Muscle layer of duodenum (tissue), 2 donors: ENCODE data around the gene SERPINA12.
"Not testable (repeated sequence)": the region's sequence is repeated elsewhere in the genome, so short reads cannot be mapped to it uniquely, and the experiment has no call there.

Experiments used
- H3K27ac ChIP-seq: one replicate; pipeline ENCODE4 v1.7.0; 2013; ENCODE audit warnings: mild to moderate bottlenecking, low read length
- H3K27me3 ChIP-seq: one replicate; pipeline ENCODE4 v1.7.0; 2013; ENCODE audit warnings: low read depth, mild to moderate bottlenecking, control low read depth, low read length
- H3K36me3 ChIP-seq, 2 donors: one replicate each; pipeline ENCODE4 v1.7.0; 2013; ENCODE audit warnings: low read length in 2 of 2, control low read depth in 1 of 2, mild to moderate bottlenecking in 1 of 2; ENCODE audit not compliant: insufficient read depth in 2 of 2, control insufficient read depth in 1 of 2
- H3K4me1 ChIP-seq, 2 donors: one replicate each; pipeline ENCODE4 v1.7.0; 2013; ENCODE audit warnings: low read length in 2 of 2, mild to moderate bottlenecking in 2 of 2, control low read depth in 1 of 2, moderate library complexity in 1 of 2; ENCODE audit not compliant: insufficient read depth in 2 of 2, control insufficient read depth in 1 of 2
- H3K4me3 ChIP-seq, 2 donors: one replicate each; pipeline ENCODE4 v1.7.0; 2013; ENCODE audit warnings: low read length in 2 of 2, low read depth in 1 of 2, mild to moderate bottlenecking in 1 of 2
- H3K9me3 ChIP-seq, 2 donors: one replicate each; pipeline ENCODE4 v1.7.0; 2013; ENCODE audit warnings: low read length in 2 of 2, control low read depth in 1 of 2, mild to moderate bottlenecking in 1 of 2; ENCODE audit not compliant: control insufficient read depth in 1 of 2
- donor health status: healthy.

The SERPINA12 gene

DNA sequence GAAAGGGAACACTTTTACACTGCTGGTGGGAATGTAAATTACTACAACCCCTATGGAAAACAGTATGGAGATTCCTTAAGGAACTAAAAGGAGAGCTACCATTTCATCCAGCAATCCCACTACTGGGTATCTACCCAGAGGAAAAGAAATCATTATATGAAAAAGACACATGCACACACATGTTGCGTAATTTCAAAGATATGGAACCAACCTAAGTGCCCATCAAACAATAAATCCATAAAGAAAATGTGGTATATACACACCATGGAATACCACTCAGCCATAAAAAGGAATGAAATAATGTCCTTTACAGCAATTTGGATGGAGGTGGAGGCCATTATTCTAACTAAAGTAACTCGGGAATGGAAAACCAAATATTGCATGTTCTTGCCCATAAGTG lies 1.2 kb upstream of the SERPINA12 start:
- not testable (repeated sequence) for H3K9me3 ChIP-seq, H3K4me3 ChIP-seq, H3K36me3 ChIP-seq, H3K27ac ChIP-seq, H3K27me3 ChIP-seq, H3K4me1 ChIP-seq

DNA sequence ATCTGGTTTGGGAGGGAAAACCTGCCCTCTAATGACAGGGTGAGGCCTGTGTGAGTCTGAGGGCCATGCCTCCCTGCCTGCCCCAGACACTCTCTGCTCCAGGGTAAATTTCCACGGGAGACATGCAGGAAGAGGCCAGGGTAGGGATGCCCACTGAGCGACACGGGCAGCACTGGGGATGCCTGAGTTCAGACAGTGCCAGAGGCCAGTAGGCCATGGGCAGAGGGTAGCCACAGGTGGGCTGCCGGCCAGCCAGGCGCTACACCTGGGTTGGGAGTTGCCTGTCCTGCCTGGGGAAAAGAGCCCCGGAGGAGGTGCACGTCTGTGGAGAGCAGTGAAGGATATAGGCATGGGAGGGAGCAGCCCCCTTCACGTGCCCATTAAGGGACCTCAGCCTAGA lies 3.6 kb downstream of the SERPINA12 start:
- H3K27me3 ChIP-seq = no peaks in the 10 kb centered on the region
- no peak overlapping the region for H3K4me3 ChIP-seq
- H3K9me3 ChIP-seq = no peaks in the 10 kb centered on the region
- no peak overlapping the region for H3K27ac ChIP-seq
- H3K36me3 ChIP-seq = no peaks in the 10 kb centered on the region
- H3K4me1 ChIP-seq = no peaks in the 10 kb centered on the region

DNA sequence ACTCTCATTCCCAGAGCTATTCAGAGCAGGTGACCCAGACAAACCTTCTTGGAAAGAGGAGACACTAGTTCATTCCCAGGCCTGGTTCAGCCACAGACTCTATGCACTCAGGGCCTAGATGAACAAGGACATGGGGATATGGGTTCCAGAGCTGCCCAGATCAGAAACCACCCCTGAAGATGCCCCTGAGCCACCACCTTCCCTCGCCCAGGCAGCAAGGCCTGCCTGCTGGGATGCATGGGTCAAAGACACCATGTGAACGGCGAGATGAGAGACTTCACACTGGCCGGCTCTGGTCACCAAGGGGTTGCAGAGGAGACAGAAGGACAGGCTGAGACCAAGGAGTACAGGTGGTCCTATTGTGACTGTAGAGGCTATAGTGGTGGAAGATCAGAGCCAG lies 4.1 kb downstream of the SERPINA12 start:
- no peaks in the 10 kb centered on the region for H3K27me3 ChIP-seq
- H3K9me3 ChIP-seq = no peaks in the 10 kb centered on the region
- H3K4me1 ChIP-seq = no peaks in the 10 kb centered on the region
- no peaks in the 10 kb centered on the region for H3K36me3 ChIP-seq
- H3K27ac ChIP-seq = no peak overlapping the region
- no peak overlapping the region for H3K4me3 ChIP-seq

DNA sequence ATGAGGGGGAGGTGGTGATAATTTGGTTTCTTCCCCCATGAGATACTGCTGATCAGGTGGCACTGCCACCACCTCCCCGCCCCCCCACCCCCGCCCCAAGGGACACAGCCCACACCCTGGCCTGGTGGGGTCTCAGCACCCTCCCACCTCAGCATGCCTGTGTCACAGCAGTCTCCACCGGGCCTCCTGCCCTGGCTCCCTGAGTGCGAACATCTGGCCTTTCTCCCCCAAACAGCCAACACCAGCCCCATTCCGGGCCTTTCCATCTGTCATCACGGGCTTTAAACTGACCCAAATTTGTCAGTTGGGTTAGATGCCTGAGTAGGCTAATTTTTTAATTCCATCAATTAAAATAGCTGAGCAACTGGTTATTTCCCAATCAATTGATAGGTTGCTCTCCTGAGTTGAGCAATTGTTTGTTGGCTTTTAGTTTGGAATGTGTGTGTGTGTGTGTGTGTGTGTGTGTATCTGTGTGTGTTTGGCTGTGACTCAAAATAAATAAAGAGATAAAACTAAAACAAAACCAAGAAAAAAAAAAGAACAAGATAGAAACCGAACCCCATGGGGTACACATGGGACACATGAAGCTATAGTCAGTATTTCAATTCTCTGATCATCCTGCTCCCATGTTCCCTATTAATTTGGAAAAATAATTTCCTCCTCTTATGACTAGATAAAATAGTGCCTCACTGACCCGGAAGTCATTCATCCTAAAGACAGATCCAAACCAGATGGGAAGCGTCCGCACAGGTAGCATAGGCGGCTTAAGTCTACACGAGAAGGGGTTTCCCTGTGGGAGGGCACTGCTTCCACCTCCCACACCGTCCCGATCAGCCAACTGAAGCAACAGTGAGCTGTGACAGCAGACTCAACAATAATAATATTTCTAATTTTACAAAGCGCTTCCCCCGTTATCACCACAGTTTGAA lies 7.4 kb downstream of the SERPINA12 start:
- no peak overlapping the region for H3K4me3 ChIP-seq
- H3K36me3 ChIP-seq = no peaks in the 10 kb centered on the region
- H3K9me3 ChIP-seq = no peaks in the 10 kb centered on the region
- no peak overlapping the region for H3K27ac ChIP-seq
- no peaks in the 10 kb centered on the region for H3K4me1 ChIP-seq
- H3K27me3 ChIP-seq = no peaks in the 10 kb centered on the region

DNA sequence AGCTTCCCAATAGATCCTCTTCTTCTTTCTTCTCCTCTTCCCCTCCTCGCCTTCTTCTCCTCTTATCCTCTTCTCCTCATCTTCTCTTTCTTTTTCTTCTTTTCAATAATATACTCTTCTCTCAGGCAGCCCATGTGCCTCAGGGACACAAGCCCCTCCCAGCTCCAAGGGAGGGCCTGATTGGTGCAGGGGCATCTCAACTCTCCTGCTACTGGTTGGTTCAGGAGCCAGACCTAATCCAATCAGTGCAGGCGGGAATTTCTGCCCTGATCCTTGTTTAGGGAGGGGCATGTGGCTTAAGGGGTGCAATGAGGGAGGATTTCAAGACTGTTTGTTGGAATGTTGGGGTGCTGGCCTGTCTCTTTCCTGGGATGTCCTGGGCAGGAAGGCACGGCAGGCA lies 9.0 kb downstream of the SERPINA12 start:
- H3K27ac ChIP-seq = no peak overlapping the region
- H3K4me3 ChIP-seq = no peak overlapping the region
- H3K4me1 ChIP-seq = no peaks in the 10 kb centered on the region
- H3K27me3 ChIP-seq = no peaks in the 10 kb centered on the region
- H3K36me3 ChIP-seq = no peaks in the 10 kb centered on the region
- H3K9me3 ChIP-seq = no peaks in the 10 kb centered on the region

DNA sequence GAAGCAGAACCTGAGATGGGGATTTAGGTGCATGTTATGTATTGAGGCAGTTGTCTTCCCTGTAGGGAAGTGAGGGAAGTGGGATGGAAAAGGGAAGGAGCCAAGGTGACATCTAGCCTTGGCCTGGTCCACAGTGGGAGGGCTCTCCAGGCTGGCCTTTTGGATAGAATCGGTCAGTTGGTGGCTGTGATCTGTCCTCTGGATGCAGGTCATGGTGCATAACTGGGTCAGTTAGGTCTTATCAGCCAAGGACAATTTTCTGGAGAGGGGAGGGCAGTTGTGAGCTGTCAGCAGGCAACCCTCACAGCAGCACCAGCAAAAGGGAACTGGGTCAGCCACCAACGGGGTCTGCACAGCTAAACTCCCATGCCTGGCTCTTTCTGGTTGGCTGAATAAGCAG lies 9.6 kb downstream of the SERPINA12 start:
- H3K27ac ChIP-seq = no peak overlapping the region
- H3K36me3 ChIP-seq = no peaks in the 10 kb centered on the region
- H3K27me3 ChIP-seq = no peaks in the 10 kb centered on the region
- no peaks in the 10 kb centered on the region for H3K4me1 ChIP-seq
- H3K4me3 ChIP-seq = no peak overlapping the region
- H3K9me3 ChIP-seq = no peaks in the 10 kb centered on the region

DNA sequence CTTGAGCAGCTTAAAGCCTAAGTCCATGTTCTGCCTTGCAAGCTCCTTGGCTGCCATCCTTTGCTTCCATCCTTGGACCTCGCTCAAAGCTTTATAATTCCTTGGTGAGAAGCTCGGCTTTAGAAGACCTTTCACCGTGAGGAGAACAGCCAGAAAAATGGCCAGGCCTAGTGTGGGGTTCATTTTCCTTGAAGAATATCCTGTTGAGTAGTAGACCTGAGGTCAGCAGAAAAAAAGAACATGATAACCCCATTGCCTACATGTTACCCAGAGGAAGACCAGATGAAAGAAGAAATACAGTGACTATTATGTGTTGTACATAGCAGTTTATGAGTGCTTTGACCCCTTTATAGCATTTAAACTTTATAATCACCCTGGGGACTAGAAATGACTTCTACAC lies 11.1 kb downstream of the SERPINA12 start:
- Histone ChIP-seq H3K4me1 (no peaks in the 10 kb centered on the region), H3K36me3 (no peaks in the 10 kb centered on the region), H3K27me3 (no peaks in the 10 kb centered on the region), H3K9me3 (no peaks in the 10 kb centered on the region), H3K27ac (no peak overlapping the region), H3K4me3 (no peak overlapping the region)

DNA sequence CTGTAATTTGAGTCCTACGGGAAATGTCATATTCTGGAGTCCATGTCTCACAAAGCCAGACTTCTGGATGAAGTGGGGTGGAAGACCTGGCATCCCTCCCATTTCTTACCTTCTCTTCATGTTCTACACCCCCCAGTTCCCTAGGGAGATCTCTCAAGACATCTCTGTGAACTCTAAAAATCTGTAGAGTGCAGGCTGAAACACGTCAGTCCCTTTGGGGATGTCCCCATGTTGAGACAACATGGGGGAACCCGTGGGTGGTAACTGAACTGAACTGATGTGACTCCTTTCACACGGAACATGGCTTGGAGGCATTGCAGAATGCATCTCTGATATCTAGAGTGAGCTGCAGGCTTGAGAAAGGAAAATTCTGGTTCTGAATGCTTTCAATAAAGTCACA lies 15.2 kb downstream of the SERPINA12 start:
- Histone ChIP-seq H3K9me3 (no peaks in the 10 kb centered on the region), H3K27me3 (no peaks in the 10 kb centered on the region), H3K36me3 (no peaks in the 10 kb centered on the region), H3K4me3 (no peak overlapping the region), H3K4me1 (no peaks in the 10 kb centered on the region), H3K27ac (no peak overlapping the region)

DNA sequence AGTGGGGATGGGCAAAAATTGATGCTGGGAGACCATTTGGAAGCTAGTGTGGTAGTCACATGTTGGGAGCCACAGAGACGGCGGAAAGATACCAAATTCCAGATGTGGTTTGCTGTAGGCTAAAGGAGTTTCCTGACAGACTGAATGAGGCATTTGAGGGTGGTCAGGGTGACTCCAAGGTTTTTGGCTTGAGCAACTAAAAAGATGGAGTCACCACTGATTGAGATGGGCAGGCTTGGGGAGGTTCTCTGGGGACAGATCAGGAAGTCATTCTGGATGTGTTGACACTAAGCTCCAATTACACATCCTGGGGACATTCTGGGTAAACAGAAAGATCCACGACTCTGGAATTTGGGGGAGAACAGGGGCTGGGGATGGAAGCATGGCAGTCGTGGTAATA lies 17.8 kb downstream of the SERPINA12 start:
- no peaks in the 10 kb centered on the region for H3K36me3 ChIP-seq
- no peak overlapping the region for H3K4me3 ChIP-seq
- H3K9me3 ChIP-seq = no peaks in the 10 kb centered on the region
- H3K27me3 ChIP-seq = peaks cover 9% of the 10 kb centered on the region
- H3K27ac ChIP-seq = no peak overlapping the region
- H3K4me1 ChIP-seq = peaks cover 0 to under 1% of the 10 kb centered on the region in 2 donors

DNA sequence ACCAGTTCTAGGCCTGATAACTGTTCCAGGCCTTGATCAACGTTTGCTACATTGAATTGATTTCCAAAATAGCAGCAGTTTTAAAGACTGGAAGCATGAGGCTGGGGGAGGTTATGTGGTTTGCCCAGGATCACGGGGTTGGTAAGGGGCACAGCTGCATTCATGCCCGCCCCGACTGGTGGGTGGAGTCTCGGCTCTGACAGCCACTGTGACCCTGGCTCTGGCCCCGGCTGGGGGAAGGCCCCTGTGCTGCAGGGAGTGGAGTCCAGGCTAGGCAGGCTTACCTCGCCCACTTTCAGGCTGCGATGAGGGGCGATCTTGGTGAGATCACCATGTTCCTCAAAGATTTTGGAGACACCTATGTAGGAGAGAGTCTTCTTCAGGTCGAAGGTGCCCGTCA lies 19.9 kb downstream of the SERPINA12 start:
- no peaks in the 10 kb centered on the region for H3K36me3 ChIP-seq
- H3K4me3 ChIP-seq = no peak overlapping the region
- H3K4me1 ChIP-seq = peaks cover 0 to 7% of the 10 kb centered on the region in 2 donors
- no peak overlapping the region for H3K27ac ChIP-seq
- peaks cover 12% of the 10 kb centered on the region for H3K27me3 ChIP-seq
- no peaks in the 10 kb centered on the region for H3K9me3 ChIP-seq

DNA sequence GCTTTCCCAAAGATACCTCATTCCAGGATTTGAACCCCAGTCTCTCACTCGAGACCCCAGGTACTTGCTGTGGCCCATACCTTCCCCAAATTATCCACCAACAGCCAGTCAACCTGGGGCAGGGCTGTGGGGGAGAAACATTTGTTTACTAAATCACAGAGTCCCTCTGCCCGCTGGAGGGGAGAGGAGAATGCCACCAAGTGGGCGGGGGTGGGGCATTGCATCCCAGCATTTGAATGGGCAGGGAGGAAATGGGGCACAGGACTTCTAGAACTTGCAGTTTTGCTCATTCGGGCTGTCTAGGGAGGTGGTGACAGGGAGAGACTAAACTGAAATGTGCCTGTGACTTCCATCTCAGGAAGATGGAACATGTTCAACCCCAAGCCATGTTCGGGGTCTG lies 22.4 kb downstream of the SERPINA12 start:
- H3K4me1 ChIP-seq = peaks cover 0 to 7% of the 10 kb centered on the region in 2 donors
- H3K27me3 ChIP-seq = peaks cover 12% of the 10 kb centered on the region
- H3K4me3 ChIP-seq = no peak overlapping the region
- H3K36me3 ChIP-seq = no peaks in the 10 kb centered on the region
- no peaks in the 10 kb centered on the region for H3K9me3 ChIP-seq
- no peak overlapping the region for H3K27ac ChIP-seq
